GM19035 (cell line): Measurements from ENCODE around the gene PLXNA4.
"Not testable (repeated sequence)": the region's sequence is repeated elsewhere in the genome, so short reads cannot be mapped to it uniquely, and the experiment has no call there.

Experiments
- ATAC-seq: cut with Tn5 transposase; IDR thresholded peaks from one replicate; pipeline ENCODE4 v1.9.1; 2021; ENCODE audit not compliant: unreplicated experiment

Gene PLXNA4

DNA sequence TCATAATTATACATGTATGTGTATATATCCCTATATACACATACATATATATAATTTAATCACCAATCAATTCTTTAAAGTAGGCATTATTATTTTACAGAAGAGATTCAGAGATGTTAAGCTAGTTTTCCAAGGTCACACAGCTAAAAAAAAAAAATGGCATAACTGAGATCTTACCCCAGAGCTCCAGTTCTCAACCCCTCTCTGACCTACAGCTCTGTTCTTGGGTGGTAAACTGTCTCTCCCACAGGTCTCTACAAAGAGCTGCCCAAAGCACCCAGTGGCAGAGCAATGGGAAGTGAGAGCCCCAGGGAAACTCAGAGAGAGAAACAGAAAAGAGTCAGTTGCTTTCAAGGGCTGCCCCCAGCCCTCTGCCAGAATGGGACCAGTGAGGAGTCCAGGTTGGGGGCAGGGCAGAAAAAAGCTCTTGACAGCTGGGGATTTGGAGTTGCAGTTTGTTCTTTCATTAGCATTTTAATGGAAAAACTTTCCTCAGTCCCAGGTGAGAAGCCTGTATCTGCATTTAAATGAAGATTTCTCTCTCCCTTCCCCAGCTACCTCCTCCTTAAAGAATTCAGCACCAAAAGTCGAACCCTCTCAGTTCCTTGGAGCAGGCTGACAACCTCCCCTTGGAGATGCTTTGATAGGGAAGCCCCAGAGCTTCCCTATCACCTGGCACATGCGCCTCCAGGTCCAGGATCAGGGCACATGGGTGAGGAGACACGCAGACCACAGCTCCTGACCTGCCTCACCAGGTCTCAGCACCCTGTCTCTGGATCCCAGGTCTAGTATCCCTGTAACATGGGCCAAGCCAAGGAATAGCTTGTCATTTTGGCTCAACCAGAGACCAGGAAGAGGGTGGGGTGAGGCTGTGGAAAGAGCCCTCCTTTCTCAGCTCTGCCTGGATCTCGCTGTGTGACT lies 388.1 kb downstream of the PLXNA4 start:
- no peak for ATAC-seq

DNA sequence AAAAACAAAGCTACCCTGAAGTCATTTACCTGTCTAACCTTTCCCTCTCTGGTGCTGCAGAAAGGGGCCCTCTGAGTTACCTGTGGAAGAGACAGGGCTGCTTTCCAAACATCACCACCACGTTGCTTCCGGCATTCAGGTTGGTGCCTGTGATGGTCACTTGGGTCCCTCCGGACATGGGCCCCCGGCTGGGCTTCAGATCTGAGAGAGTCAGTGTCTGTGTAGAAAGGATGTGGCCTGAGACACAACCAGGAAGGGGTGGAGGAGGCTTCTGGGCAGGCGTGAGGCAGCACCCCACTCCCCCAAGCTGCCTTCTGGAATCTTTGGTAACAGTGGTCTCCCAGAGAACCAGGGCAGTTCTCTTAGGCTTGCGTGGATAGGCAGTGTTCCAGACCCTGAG lies 388.9 kb downstream of the PLXNA4 start:
- no peak for ATAC-seq

DNA sequence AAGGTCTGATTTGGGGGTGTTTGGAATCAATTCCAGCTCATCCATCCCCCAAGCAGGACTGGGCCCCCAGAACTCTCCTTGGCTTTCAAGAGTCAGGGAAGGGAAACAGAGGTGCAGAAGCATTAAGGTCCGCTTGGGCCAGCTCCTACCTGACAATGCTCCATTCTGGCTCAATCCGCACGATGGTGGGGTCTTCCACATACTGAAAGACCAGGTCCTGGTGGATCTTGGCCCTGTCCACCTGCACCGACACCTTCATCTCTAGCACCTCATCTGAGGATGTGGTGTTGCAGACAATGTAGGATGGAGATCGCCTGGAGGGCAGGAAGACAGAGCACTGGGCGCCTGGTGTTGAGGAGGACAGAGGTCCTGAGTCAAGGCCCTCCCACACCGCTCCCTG lies 391.1 kb downstream of the PLXNA4 start:
- ATAC-seq, result no peak

DNA sequence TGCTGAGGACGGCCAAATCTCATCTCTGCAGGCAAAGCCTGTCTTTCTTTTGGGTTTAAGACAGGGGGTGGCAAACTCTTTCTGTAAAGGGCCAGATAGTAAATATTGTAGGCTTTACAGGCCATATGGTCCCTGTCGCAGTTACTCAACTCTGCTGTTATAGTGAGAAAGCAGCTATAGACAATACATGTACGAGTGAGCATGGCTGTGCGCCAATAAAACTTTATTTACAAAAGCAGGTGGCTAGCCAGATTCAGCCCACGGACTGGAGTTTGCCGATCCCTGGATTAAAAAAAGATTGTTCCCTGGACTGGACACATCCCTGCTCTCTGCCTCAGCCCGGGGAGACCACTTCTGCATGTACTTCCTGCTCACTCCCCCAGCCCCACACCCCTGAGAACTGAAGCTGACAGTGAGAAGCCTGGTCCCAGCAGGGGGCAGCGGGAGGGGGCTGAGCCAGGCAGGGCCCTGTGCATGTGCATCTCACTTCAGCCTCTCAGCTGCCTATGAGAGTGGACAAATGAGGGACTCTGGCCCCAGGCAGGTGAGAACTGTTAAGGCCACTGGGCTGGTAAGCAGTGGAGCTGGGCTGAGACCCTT lies 392.4 kb downstream of the PLXNA4 start:
- no peak for ATAC-seq

- no peak for ATAC-seq
Observed at GRCh38 chr7:132182992-132183391, 393.3 kb downstream of the PLXNA4 start.

DNA sequence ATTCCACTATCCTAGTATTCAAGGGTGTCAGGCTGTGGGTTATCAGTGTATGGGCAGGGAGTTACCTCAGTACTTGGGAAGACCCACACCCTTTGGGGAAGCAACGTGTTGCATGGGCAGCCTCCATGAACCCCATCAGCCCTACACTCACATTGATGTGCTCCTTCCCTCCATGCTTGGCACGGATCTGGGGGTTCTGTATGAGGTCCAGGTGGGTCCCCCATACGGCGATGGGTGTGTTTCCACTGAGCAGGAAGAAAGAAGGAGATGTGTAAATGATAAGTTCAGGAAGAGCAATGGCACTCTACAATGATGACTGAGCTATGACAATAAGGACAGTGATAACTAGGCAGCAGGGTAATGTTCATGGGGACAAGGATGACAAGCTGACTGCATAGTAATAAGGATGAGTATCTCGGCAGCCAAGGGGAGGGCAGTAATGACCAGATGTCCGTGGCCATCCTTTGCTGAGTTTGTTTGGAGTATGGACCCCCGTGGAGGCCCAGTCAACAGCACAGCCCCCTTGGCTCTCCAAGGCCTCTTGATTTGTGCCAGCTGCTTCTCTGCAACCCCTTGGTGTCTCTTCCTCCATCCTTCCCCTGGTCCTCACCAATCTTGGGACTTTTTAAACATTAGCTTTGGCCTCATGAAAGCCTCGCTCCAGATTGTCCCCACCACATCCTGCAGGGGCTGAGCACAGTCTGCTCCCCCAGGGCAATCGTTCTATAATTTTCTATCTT lies 394.2 kb downstream of the PLXNA4 start:
- ATAC-seq, result no peak

DNA sequence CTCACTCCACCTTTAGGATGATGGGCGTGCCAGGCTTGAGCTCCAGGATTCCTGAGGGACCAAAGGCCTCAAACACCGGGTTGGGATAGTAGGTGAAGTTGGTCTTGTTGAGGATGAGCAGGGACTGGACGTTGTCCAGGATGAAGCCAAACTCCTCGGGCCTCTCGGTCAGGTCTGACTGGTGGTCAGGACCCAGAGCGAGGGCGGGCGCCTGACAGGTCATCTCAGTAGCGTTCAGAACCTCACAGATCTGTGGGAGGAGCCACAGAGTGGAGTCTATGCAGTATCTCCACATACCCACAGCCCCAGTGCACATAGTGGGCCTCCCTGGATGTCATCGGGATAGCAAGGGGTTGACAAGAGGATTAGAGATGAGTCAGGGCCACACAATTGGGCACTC lies 394.9 kb downstream of the PLXNA4 start:
- no peak for ATAC-seq

DNA sequence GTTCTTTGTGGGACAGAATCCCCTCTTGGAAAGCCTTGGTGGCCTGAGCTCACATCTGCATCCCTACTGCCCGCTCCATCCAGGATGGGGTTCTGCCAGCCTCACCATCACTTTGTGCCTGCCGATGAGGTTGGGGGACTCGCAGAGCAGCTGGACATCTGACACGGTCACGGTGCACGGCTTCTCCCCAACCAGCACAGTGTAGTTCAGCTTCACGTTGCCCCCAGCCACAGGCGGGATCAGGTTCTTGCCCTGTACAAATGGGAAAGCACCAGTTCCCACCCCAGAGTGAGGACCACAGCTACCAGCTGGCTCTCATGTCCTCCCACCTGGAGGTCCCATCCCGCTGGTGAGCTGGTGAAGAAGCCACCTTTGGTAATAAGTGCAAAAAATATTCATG lies 395.8 kb downstream of the PLXNA4 start:
- ATAC-seq, result no peak

GRCh38 chr7:132179681-132180080 lies 396.6 kb downstream of the PLXNA4 start:
- no peak for ATAC-seq

DNA sequence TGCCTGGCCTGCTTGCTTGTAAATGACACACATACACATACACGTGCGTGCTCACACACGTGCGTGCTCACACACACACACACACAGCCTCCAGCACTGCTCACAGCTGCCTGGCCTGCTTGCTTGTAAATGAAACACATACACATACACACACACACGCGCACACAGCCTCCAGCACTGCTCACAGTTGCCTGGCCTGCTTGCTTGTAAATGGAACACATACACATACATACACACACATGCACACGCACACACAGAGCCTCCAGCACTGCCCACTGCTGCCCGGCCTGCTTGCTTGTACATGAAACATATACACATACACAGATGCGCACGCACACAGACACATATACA lies 397.2 kb downstream of the PLXNA4 start:
- ATAC-seq, result no peak

DNA sequence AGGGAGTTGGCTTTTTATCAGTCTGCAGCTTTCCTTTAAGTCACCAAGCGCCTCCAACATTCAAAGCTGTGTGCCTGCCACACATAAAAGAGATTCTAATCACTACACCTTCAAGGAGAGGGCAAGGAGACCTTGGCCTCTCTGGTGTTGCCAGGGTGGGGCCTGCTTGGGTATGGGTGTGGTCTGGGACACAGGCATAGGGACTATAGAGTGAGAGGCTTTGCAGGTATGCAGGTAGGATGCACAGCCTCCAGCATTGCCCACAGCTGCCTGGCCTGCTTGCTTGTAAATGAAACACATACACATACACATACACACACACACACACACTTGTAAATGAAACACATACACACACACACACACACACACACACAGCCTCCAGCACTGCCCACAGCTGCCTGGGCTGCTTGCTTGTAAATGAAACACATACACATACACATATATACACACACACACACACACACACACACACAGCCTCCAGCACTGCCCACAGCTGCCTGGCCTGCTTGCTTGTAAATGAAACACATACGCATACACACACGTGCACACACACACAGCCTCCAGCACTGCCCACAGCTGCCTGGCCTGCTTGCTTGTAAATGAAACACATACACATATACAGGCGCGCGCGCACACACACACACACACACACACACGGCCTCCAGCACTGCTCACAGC lies 397.7 kb downstream of the PLXNA4 start:
- not testable (repeated sequence) for ATAC-seq

- ATAC-seq, result no peak
Observed at GRCh38 chr7:132177708-132178401, 398.4 kb downstream of the PLXNA4 start.

GRCh38 chr7:132176719-132177118 lies 399.6 kb downstream of the PLXNA4 start:
- no peak for ATAC-seq

GRCh38 chr7:132171130-132171576 lies 405.1 kb downstream of the PLXNA4 start:
- ATAC-seq, result no peak

DNA sequence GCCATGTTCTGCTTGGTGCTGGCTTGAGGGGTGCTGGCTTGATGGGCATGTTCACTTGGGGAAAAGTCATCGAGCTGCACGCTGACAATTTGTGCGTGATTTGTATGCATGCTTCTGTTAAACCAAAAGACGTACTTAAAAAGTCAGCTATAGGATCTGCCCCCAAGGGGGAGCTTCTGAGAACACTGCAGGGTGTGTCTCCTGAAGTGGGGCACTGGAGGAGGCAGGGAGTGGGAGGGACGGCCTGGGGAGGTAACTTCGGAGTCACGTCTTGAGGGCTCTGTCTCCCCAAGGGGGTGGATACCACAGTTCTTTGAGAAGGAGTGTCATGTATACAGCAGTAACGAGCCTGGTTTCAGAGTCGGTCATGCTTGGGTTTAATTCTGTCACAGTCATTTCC lies 406.5 kb downstream of the PLXNA4 start:
- no peak for ATAC-seq

- no peak for ATAC-seq
Observed at GRCh38 chr7:132168239-132168638, 408.0 kb downstream of the PLXNA4 start.

GRCh38 chr7:132165695-132166094 lies 410.6 kb downstream of the PLXNA4 start:
- not testable (repeated sequence) for ATAC-seq

DNA sequence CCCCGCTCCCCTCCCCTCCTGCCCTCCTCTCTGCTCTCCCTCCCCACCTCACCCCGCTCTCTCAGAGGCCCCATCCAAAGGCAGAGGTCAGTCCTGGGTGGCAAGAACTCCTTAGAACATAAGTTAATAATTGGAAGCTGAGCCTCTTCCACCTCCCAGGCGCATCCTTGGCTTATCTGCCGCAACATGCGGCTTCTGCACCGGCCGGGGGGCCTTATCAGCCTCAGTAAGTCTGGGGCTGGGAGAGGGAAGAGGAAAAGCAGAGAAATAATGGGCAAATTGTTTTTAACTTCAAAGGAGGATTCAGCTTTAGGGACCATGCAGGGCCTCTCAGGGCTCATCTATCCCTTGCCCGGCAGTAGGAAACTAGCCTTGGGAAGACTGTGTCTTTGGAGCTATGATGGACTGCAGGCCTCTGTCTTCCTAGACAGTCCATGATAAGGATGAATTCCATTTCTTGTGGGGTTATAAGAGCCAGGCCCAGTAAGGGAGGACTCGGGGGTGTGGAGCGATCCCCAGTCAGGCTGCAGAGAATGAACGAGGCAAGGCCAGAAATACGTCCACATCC lies 411.6 kb downstream of the PLXNA4 start:
- ATAC-seq, result no peak

DNA sequence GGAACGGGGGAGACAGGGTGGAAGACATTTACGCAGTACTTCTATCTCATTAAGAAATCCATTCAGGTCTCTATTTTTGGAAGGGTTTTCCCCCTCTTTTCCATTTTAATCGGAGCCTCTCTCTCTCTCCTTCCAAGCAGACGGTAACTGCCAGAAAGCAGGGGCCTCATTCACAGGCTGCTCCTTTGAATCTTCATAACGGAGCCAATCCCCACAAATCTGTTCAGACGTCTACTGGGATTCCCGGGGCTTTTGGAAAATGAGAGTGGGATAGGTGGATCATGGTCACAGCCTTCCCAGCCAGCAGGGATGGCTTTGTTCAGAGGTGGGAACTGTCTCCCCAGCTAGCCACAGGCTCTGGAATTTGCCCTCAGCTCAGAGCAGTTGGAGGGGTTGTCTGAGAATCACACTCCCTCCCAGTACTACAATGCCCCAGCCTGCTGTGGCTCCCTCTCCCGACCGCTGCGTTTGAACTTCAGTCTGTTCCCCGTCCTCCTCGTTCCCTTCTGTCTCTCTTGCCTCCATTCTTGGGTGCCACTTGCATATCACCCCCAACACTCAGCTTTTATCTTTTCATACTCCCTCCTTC lies 413.6 kb downstream of the PLXNA4 start:
- no peak for ATAC-seq

GRCh38 chr7:132161976-132162375 lies 414.3 kb downstream of the PLXNA4 start:
- ATAC-seq, result no peak
